ENCODE results near the gene MGAT3. TPM values are rescaled to one million over a fixed set of nuclear protein-coding genes. Genes with fewer than 3 reads are reported as not detected.

The MGAT3 gene
- total and polyA plus RNA-seq, 9 of the 15 experiments (the other 6 are each of a cell fraction or from before 2014, with no cell fraction given): 0.10 to 11.5 (median 4.6) TPM

DNA sequence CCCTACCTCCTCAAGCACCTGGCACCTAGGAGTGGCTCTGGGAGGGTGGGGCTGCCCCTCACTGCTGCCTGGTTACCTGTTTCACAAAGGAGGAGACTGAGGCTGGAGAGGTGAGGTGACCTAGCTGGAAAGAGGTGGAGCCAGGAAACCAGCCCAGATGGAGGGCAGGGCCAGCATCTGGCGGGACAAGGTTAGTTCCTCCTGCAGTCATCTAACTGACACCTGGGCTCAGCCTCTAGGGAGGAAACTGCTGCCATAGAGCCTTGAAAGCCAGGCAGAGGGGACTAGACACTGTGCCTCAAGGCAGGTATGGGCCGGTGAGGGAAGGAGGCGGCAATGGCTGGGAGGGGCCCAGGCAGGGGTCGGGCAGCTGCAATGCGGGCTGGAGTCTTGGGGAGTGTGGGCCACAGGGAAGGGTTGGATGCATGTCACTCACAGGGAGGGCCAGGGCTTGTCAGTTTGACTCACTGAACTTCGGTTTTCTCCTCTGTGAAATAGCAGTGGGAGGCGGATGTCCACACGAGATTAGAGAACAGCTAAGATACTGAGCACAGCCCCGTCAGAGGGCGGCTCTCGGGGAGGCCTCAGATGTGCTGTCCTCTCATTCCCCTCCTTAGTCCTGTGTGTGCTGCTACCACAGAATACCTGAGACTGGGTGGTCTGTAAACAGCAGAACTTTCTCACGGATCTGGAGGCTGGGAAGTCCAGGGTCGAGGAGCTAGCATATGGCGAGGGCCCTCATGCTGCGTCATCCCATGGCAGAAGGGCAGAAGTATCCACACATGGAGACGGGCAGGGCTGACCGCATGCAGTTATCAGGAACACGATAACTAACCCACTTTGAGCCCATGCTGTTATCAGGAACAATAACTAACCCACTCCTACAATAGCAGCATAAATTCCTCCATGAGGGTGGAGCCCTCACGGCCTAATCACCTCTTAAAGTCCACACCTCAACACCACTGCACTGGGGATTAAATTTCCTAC is 16.1 kb downstream of the MGAT3 start (continued):
- TF ChIP-seq SREBF2 (CRISPR knock-in tag; IDR thresholded peaks at IDR 0.05) (peak; percentile 95; the same call in 1 of the 2 replicates), SOX6 (IDR thresholded peaks at IDR 0.05) (peak; percentile 93), TOE1 (IDR thresholded peaks at IDR 0.05; ENCODE audit: borderline replicate concordance) (no peak), TOE1 (CRISPR knock-in tag; IDR thresholded peaks at IDR 0.05; ENCODE audit: borderline replicate concordance, low read depth) (no peak), ATF1 (CRISPR knock-in tag; IDR thresholded peaks at IDR 0.05) (no peak), ATF1 (tag; IDR thresholded peaks at IDR 0.05) (peak; percentile 83), NFE2 (IDR thresholded peaks at IDR 0.05; ENCODE audit: low read depth) (peak; percentile 79), HDAC1 (IDR thresholded peaks at IDR 0.05) (0 out of 4 replicates have a peak, but pooled peaks of 1 of the 2 experiments have one; percentile 45), STAT5B (CRISPR knock-in tag; IDR thresholded peaks at IDR 0.05) (no peak), FOSL1 (tag; conservative IDR thresholded peaks at IDR 0.05) (peak; percentile 79), NR2F6 (CRISPR knock-in tag; IDR thresholded peaks at IDR 0.05) (no peak), ZNF316 (IDR thresholded peaks at IDR 0.05) (0 out of 2 replicates have a peak, but pooled peaks have one; percentile 28), CTBP1 (IDR thresholded peaks at IDR 0.05; ENCODE audit: borderline replicate concordance) (peak; percentile 95), PTTG1 (tag; IDR thresholded peaks at IDR 0.05; ENCODE audit: low read depth) (no peak), DACH1 (IDR thresholded peaks at IDR 0.05; ENCODE audit: partially characterized antibody) (peak; percentile 19), POLR2G (IDR thresholded peaks at IDR 0.05; ENCODE audit: low read depth, low read length) (peak; percentile 62), ETS2 (tag; IDR thresholded peaks at IDR 0.05; ENCODE audit: borderline replicate concordance, poor library complexity, severe bottlenecking) (no peak), MXI1 (IDR thresholded peaks at IDR 0.05; ENCODE audit: low read depth, low read length) (no peak), SIRT6 (IDR thresholded peaks at IDR 0.05; ENCODE audit: low read depth, low read length) (no peak)
- TF ChIP-seq, protein P1, sequence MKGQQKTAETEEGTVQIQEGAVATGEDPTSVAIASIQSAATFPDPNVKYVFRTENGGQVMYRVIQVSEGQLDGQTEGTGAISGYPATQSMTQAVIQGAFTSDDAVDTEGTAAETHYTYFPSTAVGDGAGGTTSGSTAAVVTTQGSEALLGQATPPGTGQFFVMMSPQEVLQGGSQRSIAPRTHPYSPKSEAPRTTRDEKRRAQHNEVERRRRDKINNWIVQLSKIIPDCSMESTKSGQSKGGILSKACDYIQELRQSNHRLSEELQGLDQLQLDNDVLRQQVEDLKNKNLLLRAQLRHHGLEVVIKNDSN (CRISPR knock-in tag; IDR thresholded peaks at IDR 0.05): no peak
- TF ChIP-seq, protein P2, sequence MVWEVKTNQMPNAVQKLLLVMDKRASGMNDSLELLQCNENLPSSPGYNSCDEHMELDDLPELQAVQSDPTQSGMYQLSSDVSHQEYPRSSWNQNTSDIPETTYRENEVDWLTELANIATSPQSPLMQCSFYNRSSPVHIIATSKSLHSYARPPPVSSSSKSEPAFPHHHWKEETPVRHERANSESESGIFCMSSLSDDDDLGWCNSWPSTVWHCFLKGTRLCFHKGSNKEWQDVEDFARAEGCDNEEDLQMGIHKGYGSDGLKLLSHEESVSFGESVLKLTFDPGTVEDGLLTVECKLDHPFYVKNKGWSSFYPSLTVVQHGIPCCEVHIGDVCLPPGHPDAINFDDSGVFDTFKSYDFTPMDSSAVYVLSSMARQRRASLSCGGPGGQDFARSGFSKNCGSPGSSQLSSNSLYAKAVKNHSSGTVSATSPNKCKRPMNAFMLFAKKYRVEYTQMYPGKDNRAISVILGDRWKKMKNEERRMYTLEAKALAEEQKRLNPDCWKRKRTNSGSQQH (CRISPR knock-in tag; IDR thresholded peaks at IDR 0.05): no peak
- TF ChIP-seq, protein P3, sequence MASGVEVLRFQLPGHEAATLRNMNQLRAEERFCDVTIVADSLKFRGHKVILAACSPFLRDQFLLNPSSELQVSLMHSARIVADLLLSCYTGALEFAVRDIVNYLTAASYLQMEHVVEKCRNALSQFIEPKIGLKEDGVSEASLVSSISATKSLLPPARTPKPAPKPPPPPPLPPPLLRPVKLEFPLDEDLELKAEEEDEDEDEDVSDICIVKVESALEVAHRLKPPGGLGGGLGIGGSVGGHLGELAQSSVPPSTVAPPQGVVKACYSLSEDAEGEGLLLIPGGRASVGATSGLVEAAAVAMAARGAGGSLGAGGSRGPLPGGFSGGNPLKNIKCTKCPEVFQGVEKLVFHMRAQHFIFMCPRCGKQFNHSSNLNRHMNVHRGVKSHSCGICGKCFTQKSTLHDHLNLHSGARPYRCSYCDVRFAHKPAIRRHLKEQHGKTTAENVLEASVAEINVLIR (CRISPR knock-in tag; IDR thresholded peaks at IDR 0.05): no peak
- TF ChIP-seq, protein P4, sequence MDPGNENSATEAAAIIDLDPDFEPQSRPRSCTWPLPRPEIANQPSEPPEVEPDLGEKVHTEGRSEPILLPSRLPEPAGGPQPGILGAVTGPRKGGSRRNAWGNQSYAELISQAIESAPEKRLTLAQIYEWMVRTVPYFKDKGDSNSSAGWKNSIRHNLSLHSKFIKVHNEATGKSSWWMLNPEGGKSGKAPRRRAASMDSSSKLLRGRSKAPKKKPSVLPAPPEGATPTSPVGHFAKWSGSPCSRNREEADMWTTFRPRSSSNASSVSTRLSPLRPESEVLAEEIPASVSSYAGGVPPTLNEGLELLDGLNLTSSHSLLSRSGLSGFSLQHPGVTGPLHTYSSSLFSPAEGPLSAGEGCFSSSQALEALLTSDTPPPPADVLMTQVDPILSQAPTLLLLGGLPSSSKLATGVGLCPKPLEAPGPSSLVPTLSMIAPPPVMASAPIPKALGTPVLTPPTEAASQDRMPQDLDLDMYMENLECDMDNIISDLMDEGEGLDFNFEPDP (CRISPR knock-in tag; IDR thresholded peaks at IDR 0.05): no peak
